SK-N-SH (cell line): ENCODE data around the gene OR7G2.

ENCODE experiments used
- CHD2 ChIP-seq: fragments of 150-350 bp; IDR thresholded peaks from 2 replicates; pipeline ENCODE4 v1.6.1; 2018; ENCODE audit warnings: low read length; ENCODE audit not compliant: partially characterized antibody
- EZH2phosphoT487 ChIP-seq: fragments of 200-600 bp; sonication (generic); IDR thresholded peaks from 2 replicates; pipeline ENCODE4 v1.6.1; 2017; ENCODE audit warnings: low read depth, mixed run types, mild to moderate bottlenecking, antibody characterized with exemption, moderate library complexity, borderline replicate concordance
- MAX ChIP-seq: IDR thresholded peaks from 2 replicates; pipeline ENCODE4 v1.4.0; 2012; ENCODE audit warnings: low read depth
- POLR2AphosphoS5 ChIP-seq: IDR thresholded peaks from 2 replicates; pipeline ENCODE4 v1.6.1; 2012; ENCODE audit warnings: low read depth, low read length
- RFX5 ChIP-seq: IDR thresholded peaks from 2 replicates; pipeline ENCODE4 v1.6.1; 2012; ENCODE audit warnings: mild to moderate bottlenecking, improper control_type of control experiment, low read length
- SIN3A ChIP-seq: IDR thresholded peaks from 2 replicates; pipeline ENCODE4 v1.6.1; 2012; ENCODE audit warnings: low read depth, mild to moderate bottlenecking, low read length, moderate library complexity, borderline replicate concordance
- TAF1 ChIP-seq: IDR thresholded peaks from 2 replicates; pipeline ENCODE4 v1.6.1; 2012; ENCODE audit warnings: low read depth, mild to moderate bottlenecking, low read length, moderate library complexity, borderline replicate concordance
- YY1 ChIP-seq: IDR thresholded peaks from 2 replicates; pipeline ENCODE4 v1.4.0; 2012; ENCODE audit warnings: low read depth, mild to moderate bottlenecking
- TF ChIP-seq, protein P1 (sequence below): fragments of 200-600 bp; sonication (generic); IDR thresholded peaks from 2 replicates; pipeline ENCODE4 v1.6.1; 2017; ENCODE audit warnings: antibody characterized with exemption, mild to moderate bottlenecking, moderate library complexity
- TF ChIP-seq, protein P2 (sequence below): IDR thresholded peaks from 2 replicates; pipeline ENCODE4 v1.4.0; 2012; ENCODE audit warnings: low read depth, borderline replicate concordance

DNA sequence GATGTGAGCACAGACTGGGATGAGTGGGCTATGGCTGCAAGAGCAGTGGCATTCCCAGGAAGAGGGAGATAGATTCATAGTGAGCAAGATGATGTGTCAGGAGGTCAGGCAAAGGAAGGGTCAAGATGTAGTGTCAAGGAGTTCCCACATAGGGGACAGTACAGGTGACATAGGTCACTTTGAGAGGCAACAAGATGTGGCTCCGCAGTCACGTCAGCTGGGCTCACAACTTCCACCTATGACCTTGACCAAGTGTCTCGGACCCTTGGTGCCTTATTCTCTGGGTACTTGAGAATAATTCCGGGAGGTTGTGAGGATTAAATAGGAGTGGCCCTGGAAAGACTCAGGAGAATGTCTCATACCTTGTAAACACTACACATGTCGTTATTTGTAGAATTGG is 43.4 kb upstream of the OR7G2 start:
- TF ChIP-seq, protein P1, sequence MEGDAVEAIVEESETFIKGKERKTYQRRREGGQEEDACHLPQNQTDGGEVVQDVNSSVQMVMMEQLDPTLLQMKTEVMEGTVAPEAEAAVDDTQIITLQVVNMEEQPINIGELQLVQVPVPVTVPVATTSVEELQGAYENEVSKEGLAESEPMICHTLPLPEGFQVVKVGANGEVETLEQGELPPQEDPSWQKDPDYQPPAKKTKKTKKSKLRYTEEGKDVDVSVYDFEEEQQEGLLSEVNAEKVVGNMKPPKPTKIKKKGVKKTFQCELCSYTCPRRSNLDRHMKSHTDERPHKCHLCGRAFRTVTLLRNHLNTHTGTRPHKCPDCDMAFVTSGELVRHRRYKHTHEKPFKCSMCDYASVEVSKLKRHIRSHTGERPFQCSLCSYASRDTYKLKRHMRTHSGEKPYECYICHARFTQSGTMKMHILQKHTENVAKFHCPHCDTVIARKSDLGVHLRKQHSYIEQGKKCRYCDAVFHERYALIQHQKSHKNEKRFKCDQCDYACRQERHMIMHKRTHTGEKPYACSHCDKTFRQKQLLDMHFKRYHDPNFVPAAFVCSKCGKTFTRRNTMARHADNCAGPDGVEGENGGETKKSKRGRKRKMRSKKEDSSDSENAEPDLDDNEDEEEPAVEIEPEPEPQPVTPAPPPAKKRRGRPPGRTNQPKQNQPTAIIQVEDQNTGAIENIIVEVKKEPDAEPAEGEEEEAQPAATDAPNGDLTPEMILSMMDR = no peak
- TF ChIP-seq TAF1 (no peak), YY1 (no peak), SIN3A (no peak), RFX5 (no peak), MAX (no peak), POLR2AphosphoS5 (no peak), EZH2phosphoT487 (no peak), CHD2 (no peak)
- TF ChIP-seq, protein P2, sequence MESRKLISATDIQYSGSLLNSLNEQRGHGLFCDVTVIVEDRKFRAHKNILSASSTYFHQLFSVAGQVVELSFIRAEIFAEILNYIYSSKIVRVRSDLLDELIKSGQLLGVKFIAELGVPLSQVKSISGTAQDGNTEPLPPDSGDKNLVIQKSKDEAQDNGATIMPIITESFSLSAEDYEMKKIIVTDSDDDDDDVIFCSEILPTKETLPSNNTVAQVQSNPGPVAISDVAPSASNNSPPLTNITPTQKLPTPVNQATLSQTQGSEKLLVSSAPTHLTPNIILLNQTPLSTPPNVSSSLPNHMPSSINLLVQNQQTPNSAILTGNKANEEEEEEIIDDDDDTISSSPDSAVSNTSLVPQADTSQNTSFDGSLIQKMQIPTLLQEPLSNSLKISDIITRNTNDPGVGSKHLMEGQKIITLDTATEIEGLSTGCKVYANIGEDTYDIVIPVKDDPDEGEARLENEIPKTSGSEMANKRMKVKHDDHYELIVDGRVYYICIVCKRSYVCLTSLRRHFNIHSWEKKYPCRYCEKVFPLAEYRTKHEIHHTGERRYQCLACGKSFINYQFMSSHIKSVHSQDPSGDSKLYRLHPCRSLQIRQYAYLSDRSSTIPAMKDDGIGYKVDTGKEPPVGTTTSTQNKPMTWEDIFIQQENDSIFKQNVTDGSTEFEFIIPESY = no peak
